Fibroblast of villous mesenchyme (primary cell): ENCODE results near the gene GID8. TPM values are rescaled to one million over a fixed set of nuclear protein-coding genes. Genes with fewer than 3 reads are reported as not detected.

Experiments
- DNase-seq: peaks from one replicate; pipeline ENCODE4 v3.0.0-alpha.2; 2010; ENCODE audit warnings: low read depth
- H3K4me3 ChIP-seq: 2 replicates; pipeline ENCODE4 v1.5.1; 2011; ENCODE audit warnings: low read depth, mild to moderate bottlenecking, low read length
- CTCF ChIP-seq: IDR thresholded peaks from 2 replicates; pipeline ENCODE4 v1.5.1; 2012; ENCODE audit warnings: low read depth, mild to moderate bottlenecking, low read length; ENCODE audit not compliant: insufficient read depth
- total RNA-seq: library from RNA; depleted of rRNA; stranded (reverse); fragments of >200 nt; gene quantifications from 2 replicates; pipeline ENCODE4 v1.2.3, GENCODE V29; 2012

GID8 gene
- total RNA-seq, 1 donor = 34.5 TPM

DNA sequence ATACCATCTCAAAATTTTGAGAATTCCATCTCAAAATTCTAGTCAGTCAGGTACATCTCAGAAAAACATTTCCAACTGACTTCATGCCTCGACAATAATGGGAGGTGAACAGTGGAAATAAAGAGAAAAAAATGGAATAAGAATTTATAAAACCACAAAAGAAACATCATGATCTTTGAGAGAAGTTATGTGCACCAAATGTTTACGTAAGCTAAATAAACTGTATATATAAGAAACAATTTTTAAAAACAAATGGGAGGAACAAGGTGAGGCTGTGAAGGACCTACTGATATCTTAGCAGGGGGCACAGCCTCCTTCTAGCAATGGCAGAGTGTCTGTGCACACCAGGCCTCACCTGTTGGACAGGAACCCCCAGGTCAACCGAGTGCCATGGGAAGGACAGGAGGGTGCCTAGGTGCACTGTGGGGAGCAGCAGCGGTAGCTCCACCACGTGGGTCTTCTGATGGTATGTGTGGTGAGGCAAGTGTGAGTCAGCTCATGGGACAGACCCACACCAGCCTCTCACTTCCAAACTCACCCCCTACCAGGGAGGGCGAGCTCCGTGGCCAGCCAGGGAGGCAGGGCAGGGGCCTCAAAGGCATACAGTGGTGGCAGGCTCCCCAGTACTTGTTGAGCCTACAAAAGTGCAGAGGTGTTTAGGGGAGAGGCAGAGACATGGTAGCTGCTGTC is 34.9 kb upstream of the GID8 start:
- TF ChIP-seq CTCF = no peak
- H3K4me3 ChIP-seq = no peak overlapping the region
- DNase-seq = peak; percentile 54

DNA sequence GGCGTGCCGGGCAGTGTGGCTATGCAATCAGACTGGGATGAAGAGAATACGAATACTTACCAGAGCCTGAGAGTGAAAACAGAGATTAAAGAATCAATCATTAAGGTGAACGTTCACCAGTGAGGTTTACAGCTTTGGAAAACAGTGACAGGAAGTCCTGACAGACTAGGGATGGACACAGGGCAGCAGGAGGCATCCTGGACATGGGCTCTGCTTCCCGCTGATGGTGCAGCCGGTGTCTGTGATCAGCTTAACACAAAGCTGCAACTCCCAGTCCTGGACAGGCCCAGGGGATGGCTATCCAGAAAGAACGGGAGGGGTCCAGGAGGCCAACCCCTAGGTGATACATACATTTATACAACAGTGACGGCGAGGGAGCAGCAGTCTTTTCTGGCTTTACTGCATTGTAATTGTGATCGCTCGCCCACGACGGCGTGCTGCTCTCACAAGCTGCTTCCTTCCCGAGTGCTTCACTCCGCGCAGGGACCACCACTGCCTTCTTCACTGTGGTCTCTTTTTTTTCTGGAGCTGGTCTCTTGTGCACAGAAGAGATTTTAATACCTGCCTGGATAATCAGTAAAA is 32.3 kb upstream of the GID8 start:
- DNase-seq = no peak
- TF ChIP-seq CTCF = no peak
- no peak overlapping the region for H3K4me3 ChIP-seq

GRCh38 chr20:62906209-62906608 is 31.7 kb upstream of the GID8 start:
- no peak for TF ChIP-seq CTCF
- no peak overlapping the region for H3K4me3 ChIP-seq
- no peak for DNase-seq

DNA sequence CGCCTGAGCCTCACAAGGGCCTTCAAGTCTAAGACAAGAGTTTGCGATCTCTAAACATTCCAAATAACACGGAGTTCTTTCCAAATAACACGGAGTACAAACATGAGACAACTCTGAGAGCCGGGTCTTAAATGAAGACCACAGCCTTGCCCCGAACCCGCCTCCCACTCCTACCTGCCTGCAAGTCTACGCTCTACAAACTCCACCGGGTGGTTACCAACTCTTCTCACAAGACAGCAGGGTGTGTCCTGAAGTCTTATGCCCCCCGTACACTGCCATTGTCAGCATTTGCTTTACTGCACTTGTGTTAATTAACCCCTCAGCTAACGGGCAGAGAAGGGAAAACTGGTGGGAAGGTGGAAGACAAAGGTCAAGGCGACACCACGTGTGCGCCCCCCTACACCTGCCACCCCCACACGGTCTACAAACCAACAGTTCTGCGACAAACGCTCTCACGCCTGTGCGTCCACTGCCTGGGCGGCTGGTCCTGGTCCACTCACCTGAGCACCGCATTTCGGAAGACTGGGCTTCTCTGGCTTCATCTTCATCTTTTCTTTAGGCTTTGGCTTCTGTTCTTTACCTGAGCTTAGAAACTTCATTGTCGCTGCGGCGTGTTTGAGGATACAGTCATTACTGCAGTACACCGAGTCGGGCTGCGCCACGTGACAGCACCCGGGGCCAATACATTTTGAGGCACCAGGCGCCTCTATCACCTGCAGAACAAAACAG is 31.1 kb upstream of the GID8 start:
- DNase-seq = no peak
- TF ChIP-seq CTCF = no peak
- no peak overlapping the region for H3K4me3 ChIP-seq

GRCh38 chr20:62907384-62908317 is 30.3 kb upstream of the GID8 start:
- DNase-seq = no peak
- no peak overlapping the region for H3K4me3 ChIP-seq
- TF ChIP-seq CTCF = peak; percentile 36

DNA sequence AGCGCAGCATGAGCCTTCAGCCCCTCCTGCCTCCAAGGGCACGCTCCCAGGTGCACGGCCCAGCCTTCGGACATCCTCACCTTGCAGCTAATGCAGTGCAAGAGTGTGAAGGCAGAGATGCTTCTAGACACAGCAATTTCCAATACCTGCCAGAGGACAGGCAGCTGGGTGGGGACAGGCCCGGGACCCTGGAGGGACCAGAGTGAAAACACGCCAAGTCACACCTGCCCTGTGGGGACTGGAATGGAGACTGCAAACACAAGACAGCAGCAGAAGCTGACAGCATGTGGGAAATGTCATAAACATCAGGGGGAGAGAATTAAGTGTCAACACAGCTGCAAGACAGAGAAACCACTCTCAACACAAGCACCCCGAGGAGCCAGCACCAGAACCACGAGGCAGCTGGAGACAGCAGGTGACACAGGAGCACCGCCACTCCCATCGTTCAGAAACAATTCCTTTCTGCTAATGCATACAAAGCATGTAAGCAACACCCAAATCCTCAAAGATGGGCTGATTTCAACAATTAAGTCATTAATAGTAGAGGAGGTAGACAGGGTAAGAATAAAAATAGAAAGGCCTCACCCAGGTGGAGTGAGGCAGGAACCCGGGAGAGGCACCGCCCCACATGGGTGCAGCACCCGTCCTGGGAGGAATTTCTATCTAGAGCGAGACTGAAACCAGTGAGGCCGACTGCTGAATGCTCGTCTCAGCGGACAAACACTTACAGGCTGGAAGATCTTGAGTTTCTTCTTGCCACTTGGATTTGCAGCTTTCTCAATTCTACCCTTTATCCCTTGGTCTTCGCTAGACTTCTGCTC is 28.8 kb upstream of the GID8 start:
- DNase-seq = no peak
- no peak for TF ChIP-seq CTCF
- no peak overlapping the region for H3K4me3 ChIP-seq
